Thoracic aorta (tissue), 2 donors: ENCODE results near the gene PDE8A. TPM values are rescaled to one million over a fixed set of nuclear protein-coding genes. Genes with fewer than 3 reads are reported as not detected.

Experiments
- ATAC-seq: fragments of 150-250 bp; one replicate; pipeline ENCODE4 v1.8.0; 2017; ENCODE audit warnings: low read depth; ENCODE audit not compliant: insufficient number of reproducible peaks, low FRiP score
- DNase-seq: peaks from one replicate; pipeline ENCODE4 v3.0.0-alpha.2; 2020; ENCODE audit warnings: low spot score
- H3K27ac ChIP-seq, 2 donors: fragments of 200-600 bp; sonication (generic); 1 replicate in 1 of 2; 2 replicates in 1 of 2; pipeline ENCODE4 v1.5.1; 2016; ENCODE audit warnings: mild to moderate bottlenecking in 2 of 2, moderate library complexity in 2 of 2
- H3K27me3 ChIP-seq: fragments of 200-600 bp; sonication (generic); replicated peaks from 2 replicates; pipeline ENCODE4 v1.6.0; 2016; ENCODE audit warnings: mild to moderate bottlenecking; ENCODE audit not compliant: insufficient read depth
- H3K36me3 ChIP-seq: fragments of 200-600 bp; sonication (generic); one replicate; pipeline ENCODE4 v1.5.1; 2016
- H3K4me1 ChIP-seq, 2 donors: fragments of 200-600 bp; sonication (generic); 1 replicate in 1 of 2; 2 replicates in 1 of 2; pipeline versions ENCODE4 v1.5.1 to v1.6.0; 2016; ENCODE audit warnings: low read depth in 2 of 2, mild to moderate bottlenecking in 1 of 2; ENCODE audit not compliant: control insufficient read depth in 1 of 2
- H3K4me3 ChIP-seq: fragments of 200-600 bp; sonication (generic); 2 replicates; pipeline ENCODE4 v1.5.1; 2016; ENCODE audit warnings: mild to moderate bottlenecking
- H3K9me3 ChIP-seq: fragments of 200-600 bp; sonication (generic); 2 replicates; pipeline ENCODE4 v1.5.1; 2016
- total RNA-seq, 2 donors: library from RNA; depleted of rRNA; stranded (reverse); fragments of >200 nt; gene quantifications; one replicate each; pipeline versions ENCODE4 v1.1.0 to v1.2.3, GENCODE V29; 2016
- TF ChIP-seq, protein P1 (sequence below): fragments of 200-600 bp; sonication (generic); IDR thresholded peaks from one replicate; pipeline ENCODE4 v1.5.1; 2019; ENCODE audit warnings: antibody characterized with exemption

Gene PDE8A
- total RNA-seq, 2 donors from 2014 or later, result 35.1 to 43.7 TPM

DNA sequence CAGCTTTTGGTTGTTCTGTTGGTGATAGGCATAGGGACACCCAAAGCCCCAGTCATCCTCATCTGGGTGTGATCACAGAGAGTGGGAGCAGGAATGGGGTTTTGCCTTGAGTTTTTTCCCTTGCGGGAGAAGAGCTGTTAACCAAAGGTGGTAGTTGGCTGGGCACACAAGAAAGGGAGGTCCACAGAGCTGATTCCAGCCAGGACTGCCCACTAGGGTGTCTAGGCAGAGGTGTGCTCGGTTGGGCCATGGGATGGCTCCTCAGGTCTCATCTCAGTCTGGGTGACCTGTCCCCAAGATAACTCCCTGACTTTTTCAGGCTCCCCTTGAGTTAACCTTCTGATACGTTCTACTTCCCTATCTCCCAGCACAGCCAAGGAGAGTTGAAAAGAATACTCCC is 134.8 kb downstream of the PDE8A start:
- no peak for DNase-seq
- TF ChIP-seq, protein P1, sequence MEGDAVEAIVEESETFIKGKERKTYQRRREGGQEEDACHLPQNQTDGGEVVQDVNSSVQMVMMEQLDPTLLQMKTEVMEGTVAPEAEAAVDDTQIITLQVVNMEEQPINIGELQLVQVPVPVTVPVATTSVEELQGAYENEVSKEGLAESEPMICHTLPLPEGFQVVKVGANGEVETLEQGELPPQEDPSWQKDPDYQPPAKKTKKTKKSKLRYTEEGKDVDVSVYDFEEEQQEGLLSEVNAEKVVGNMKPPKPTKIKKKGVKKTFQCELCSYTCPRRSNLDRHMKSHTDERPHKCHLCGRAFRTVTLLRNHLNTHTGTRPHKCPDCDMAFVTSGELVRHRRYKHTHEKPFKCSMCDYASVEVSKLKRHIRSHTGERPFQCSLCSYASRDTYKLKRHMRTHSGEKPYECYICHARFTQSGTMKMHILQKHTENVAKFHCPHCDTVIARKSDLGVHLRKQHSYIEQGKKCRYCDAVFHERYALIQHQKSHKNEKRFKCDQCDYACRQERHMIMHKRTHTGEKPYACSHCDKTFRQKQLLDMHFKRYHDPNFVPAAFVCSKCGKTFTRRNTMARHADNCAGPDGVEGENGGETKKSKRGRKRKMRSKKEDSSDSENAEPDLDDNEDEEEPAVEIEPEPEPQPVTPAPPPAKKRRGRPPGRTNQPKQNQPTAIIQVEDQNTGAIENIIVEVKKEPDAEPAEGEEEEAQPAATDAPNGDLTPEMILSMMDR, result no peak
- Histone ChIP-seq H3K4me1 (no peaks in the 10 kb centered on the region), H3K27me3 (no peaks in the 10 kb centered on the region), H3K4me3 (no peak overlapping the region), H3K36me3 (peaks cover 20% of the 10 kb centered on the region), H3K9me3 (no peaks in the 10 kb centered on the region), H3K27ac (no peak overlapping the region)
- no peak for ATAC-seq

DNA sequence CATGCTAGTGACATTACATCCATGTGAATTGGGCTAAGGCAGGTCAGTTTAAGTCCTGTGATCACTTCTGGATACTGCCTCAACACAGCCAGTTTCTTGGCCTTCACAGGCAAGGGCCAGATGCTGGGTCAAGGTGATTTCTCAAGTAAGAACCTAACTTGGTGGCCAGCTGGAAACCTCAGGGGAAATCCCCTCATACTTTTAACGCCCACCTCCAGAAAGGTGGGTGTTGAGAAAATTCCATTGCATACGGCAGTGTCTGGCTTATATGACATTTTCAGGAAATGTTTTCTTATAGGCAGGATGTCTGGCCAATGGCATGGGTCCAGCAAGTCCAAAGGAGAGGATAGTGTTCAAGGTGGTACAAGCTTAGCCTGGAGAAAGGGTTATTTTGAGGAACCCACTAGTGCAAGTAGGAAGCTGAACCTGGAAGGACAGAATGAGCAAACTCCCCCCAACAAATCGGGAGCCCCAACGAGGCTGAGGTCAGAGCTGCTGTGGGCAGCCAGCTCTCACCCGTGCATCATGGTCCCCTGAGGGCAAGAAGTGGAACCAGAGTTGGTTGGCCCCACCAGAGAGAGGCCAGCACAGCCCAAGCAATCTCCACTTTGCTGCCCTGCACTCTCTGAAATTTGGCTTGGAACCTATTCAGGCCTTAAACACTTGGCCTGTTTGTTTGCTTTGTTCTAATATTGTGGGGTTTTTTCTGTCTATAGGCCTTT is 135.4 kb downstream of the PDE8A start:
- Histone ChIP-seq H3K27me3 (no peaks in the 10 kb centered on the region), H3K4me3 (no peak overlapping the region), H3K4me1 (no peaks in the 10 kb centered on the region), H3K36me3 (peaks cover 24% of the 10 kb centered on the region), H3K9me3 (no peaks in the 10 kb centered on the region), H3K27ac (no peak overlapping the region)
- TF ChIP-seq, protein P1, result no peak
- ATAC-seq (no peak), DNase-seq (no peak)

DNA sequence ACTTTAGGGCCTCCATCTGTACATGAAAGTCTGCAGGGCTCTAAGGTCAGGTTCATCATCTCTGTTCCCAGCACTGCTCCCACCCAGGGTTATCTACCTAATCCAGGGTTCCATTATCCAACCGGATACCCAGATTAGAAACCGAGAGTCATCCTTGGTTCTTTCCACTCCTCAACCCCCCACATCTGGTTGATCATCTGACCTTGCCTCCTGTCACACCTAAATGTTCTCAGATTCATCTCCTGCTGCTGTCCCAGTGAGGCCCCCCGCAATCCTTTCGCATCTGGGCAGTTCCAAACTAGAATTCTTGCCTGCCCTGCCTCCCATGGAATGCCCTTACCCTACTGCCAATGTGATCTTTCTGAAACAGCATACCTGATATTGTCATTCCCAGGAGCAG is 136.5 kb downstream of the PDE8A start:
- Histone ChIP-seq H3K4me3 (no peak overlapping the region), H3K27ac (no peak overlapping the region), H3K9me3 (no peaks in the 10 kb centered on the region), H3K27me3 (no peaks in the 10 kb centered on the region), H3K36me3 (peaks cover 24% of the 10 kb centered on the region), H3K4me1 (no peaks in the 10 kb centered on the region)
- TF ChIP-seq, protein P1, result no peak
- ATAC-seq, result no peak
- no peak for DNase-seq

DNA sequence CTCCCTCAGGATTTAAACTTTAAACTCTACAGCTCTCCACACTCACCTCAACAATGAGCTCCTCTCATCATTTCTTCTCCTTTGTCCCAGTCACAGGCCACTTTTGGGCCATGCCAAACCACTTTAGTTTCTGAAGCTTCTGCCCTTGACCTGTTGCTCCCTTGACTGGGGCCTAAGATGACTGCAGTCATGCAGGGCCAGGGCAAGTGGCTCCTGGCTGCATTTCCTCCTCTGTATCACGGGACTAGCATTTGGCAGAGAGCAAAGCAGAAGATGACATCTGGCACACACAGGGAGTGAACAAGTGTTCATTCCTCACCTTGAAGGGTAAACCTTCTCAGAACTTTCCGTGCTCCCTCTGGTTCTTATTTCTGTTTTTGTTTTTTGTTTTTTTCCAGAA is 136.9 kb downstream of the PDE8A start:
- ATAC-seq (no peak), DNase-seq (no peak)
- H3K27ac ChIP-seq, result no peak overlapping the region
- H3K4me3 ChIP-seq, result no peak overlapping the region
- TF ChIP-seq, protein P1, result no peak
- H3K4me1 ChIP-seq, result no peaks in the 10 kb centered on the region
- peaks cover 24% of the 10 kb centered on the region for H3K36me3 ChIP-seq
- H3K9me3 ChIP-seq, result no peaks in the 10 kb centered on the region
- H3K27me3 ChIP-seq, result no peaks in the 10 kb centered on the region

DNA sequence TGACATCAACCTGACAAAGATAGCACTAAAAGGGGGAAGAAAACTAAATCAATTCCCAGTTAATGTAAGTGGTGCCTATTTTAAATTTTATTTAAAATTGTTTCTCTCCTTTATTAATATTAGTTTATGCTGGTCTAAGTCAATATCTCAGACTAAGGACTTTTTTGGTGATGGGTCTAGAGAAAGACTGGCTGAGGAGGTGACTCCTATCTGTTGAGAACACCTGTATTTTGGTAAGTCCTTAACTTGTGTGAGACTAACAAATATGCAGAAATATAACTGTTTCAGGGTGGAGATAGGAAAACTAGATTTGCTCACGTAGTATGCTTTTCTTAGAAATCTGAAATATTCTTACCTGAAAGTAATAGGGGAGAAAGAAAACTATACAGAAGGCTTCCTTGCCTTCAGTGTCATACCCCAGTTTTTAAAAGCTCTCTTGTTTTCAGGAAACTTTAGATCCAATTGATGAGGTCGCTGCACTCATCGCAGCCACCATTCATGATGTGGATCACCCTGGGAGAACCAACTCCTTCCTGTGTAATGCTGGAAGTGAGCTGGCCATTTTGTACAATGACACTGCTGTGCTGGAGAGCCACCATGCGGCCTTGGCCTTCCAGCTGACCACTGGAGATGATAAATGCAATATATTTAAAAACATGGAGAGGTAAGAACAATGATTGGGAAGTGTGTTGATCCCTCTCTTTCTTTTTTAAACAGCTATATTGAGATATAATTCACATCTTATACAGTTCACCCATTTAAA is 138.9 kb downstream of the PDE8A start:
- no peak for ATAC-seq
- no peak overlapping the region for H3K27ac ChIP-seq
- TF ChIP-seq, protein P1, result no peak
- no peaks in the 10 kb centered on the region for H3K9me3 ChIP-seq
- H3K4me1 ChIP-seq, result peaks cover 0 to 3% of the 10 kb centered on the region in 2 donors
- no peak for DNase-seq
- no peak overlapping the region for H3K4me3 ChIP-seq
- no peaks in the 10 kb centered on the region for H3K27me3 ChIP-seq
- H3K36me3 ChIP-seq, result peaks cover 22% of the 10 kb centered on the region
